Small intestine (tissue), 7 donors: Measurements from ENCODE around the gene AQR. TPM values are rescaled to one million over a fixed set of nuclear protein-coding genes. Genes with fewer than 3 reads are reported as not detected.
"Not testable (repeated sequence)": the region's sequence is repeated elsewhere in the genome, so short reads cannot be mapped to it uniquely, and the experiment has no call there.

ENCODE experiments used
- DNase-seq, 2 donors: peaks; one replicate each; pipeline versions ENCODE4 v3.0.0 to v3.0.0-alpha.2; 2013
- FAIRE-seq: peaks from 2 replicates; lab custom pipeline; 2012; peaks lifted over from hg19 to GRCh38; lab: Jason Lieb, UNC
- H3K27ac ChIP-seq, 3 donors: one replicate each; pipeline ENCODE4 v1.5.1; 2013; ENCODE audit warnings: low read length in 2 of 3, mild to moderate bottlenecking in 2 of 3, control low read depth in 1 of 3, inconsistent platforms in 1 of 3, low read depth in 1 of 3, moderate library complexity in 1 of 3
- H3K27me3 ChIP-seq, 3 donors: one replicate each; pipeline ENCODE4 v1.6.1; 2013; ENCODE audit warnings: low read length in 3 of 3, inconsistent platforms in 1 of 3; ENCODE audit not compliant: control insufficient read depth in 3 of 3, insufficient read depth in 3 of 3
- H3K36me3 ChIP-seq, 3 donors: one replicate each; pipeline ENCODE4 v1.6.1; 2013; ENCODE audit warnings: low read length in 3 of 3, inconsistent platforms in 1 of 3, low read depth in 1 of 3, mild to moderate bottlenecking in 1 of 3, moderate library complexity in 1 of 3; ENCODE audit not compliant: control insufficient read depth in 3 of 3, insufficient read depth in 2 of 3
- H3K4me1 ChIP-seq, 3 donors: one replicate each; pipeline ENCODE4 v1.6.1; 2013; ENCODE audit warnings: low read length in 2 of 3, inconsistent platforms in 1 of 3, low read depth in 1 of 3, mild to moderate bottlenecking in 1 of 3, moderate library complexity in 1 of 3; ENCODE audit not compliant: control insufficient read depth in 3 of 3, insufficient read depth in 2 of 3
- H3K4me3 ChIP-seq, 3 donors: one replicate each; pipeline ENCODE4 v1.5.1; 2013; ENCODE audit warnings: low read length in 3 of 3, control low read depth in 1 of 3, inconsistent platforms in 1 of 3, low read depth in 1 of 3, mild to moderate bottlenecking in 1 of 3, moderate library complexity in 1 of 3
- H3K9me3 ChIP-seq, 2 donors: one replicate each; pipeline ENCODE4 v1.6.1; 2013; ENCODE audit warnings: low read depth in 1 of 2, low read length in 1 of 2; ENCODE audit not compliant: control insufficient read depth in 2 of 2, insufficient read depth in 1 of 2
- WGBS, 3 donors: extraction: QIAGEN DNeasy Blood & Tissue Kit; methylation state at CpG; one replicate each; pipeline ENCODE4 v1.1.7; 2013; 5-methylcytosine and 5-hydroxymethylcytosine counted together
- polyA plus RNA-seq, 4 donors: library from polyadenylated mRNA; stranded (reverse) in 3 of 4; unstranded in 1 of 4; fragments of 200-250 nt in 3 of 4; fragments of 120-200 nt in 1 of 4; gene quantifications; one replicate each; pipeline versions ENCODE4 v1.2.1 to v1.2.3, GENCODE V29; 2013
- donor health status: healthy with polysubstance abuse.
- donor health status: control.
- donor health status: control.
- donor health status: Bipolar disorder and iron deficiency.
- donor health status: healthy.

The AQR gene
- polyA plus RNA-seq, 4 donors, result 6.8 to 26.5 (median 8.7) TPM

DNA sequence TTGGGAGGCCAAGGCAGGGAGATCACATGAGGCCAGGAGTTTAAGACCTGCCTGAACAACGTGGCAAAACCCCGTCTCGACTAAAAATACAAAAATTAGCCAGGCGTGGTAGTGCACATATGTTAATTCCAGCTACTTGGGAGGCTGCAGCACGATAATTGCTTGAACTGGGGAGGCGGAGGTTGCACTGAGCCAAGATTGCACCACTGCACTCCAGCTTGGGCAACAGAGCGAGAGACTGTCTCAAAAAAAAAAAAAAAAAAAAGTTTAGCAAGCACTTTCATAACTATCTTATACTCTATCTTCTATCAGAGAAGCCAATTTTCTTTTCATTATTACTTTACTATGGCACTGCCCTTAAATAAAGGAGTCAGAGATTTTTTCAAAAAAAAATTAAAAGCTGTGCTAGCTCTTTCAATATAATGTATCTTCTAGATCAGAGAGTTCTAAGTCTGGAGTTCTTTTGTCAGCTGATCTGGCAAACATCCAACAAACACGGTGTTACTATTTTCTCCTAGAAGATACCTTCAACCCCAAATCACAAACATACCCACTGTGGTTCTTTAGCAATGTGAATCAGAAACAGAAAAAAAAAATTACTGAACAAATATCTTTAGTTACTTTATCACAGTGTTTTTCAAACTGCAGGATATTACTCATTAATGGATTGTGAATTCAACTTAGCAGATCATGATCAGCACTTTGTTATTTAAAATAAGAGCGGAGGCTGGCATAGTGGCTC is 15.5 kb upstream of the AQR start:
- Histone ChIP-seq H3K27me3 (no peaks in the 10 kb centered on the region), H3K4me1 (peaks cover 0 to 9% (median 4%) of the 10 kb centered on the region in 3 donors), H3K9me3 (no peaks in the 10 kb centered on the region), H3K27ac (peak overlapping the region in 1 of 3 donors; percentile 48), H3K4me3 (no peak overlapping the region), H3K36me3 (peaks cover 0 to 2% (median 2%) of the 10 kb centered on the region in 3 donors)
- DNase-seq (peak; percentile 66 to 86), FAIRE-seq (no peak)
- 67 to 78% (median 73%) methylated on average over 8 to 9 of the region's 9 CpGs for WGBS, 3 donors

GRCh38 chr15:34976743-34977142 is 7.2 kb upstream of the AQR start:
- no peak for FAIRE-seq
- Histone ChIP-seq H3K9me3 (no peaks in the 10 kb centered on the region), H3K27ac (no peak overlapping the region), H3K4me1 (no peaks in the 10 kb centered on the region), H3K4me3 (no peak overlapping the region), H3K27me3 (no peaks in the 10 kb centered on the region), H3K36me3 (no peaks in the 10 kb centered on the region)
- no peak for DNase-seq
- WGBS, 3 donors, result 84 to 95% (median 91%) methylated on average over 2 of the region's 2 CpGs

DNA sequence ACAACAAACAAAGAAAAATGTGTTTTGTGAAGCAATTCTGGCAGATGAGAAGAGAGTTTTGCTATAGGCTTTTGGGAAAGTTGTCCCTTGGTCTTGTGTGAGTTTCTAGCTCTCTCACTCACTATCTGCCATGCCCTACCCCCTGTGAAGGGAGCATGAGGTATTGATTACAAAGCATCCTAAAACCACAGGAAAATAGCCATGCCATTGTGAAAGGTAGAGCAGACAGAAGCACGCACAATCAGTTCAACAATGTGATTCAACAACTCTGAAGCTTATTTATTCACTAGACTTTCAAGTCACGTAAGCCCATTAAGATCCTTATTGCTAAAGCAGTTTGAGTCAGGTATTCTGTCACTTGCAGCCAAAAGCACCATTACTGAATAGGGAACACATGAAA is 6.5 kb upstream of the AQR start:
- H3K4me3 ChIP-seq, result no peak overlapping the region
- no peak for FAIRE-seq
- no peaks in the 10 kb centered on the region for H3K36me3 ChIP-seq
- H3K4me1 ChIP-seq, result no peaks in the 10 kb centered on the region
- H3K27me3 ChIP-seq, result no peaks in the 10 kb centered on the region
- WGBS, 3 donors, result 93 to 97% (median 95%) methylated on average over 2 of the region's 2 CpGs
- H3K27ac ChIP-seq, result no peak overlapping the region
- DNase-seq, result no peak
- no peaks in the 10 kb centered on the region for H3K9me3 ChIP-seq

GRCh38 chr15:34973512-34973911 is 4.0 kb upstream of the AQR start:
- Histone ChIP-seq H3K27me3 (no peaks in the 10 kb centered on the region), H3K4me3 (no peak overlapping the region), H3K4me1 (peaks cover 0 to 3% (median 0%) of the 10 kb centered on the region in 3 donors), H3K36me3 (no peaks in the 10 kb centered on the region), H3K9me3 (no peaks in the 10 kb centered on the region), H3K27ac (no peak overlapping the region)
- DNase-seq, result no peak
- no peak for FAIRE-seq
- 83 to 87% (median 86%) methylated on average over 2 of the region's 2 CpGs for WGBS, 3 donors

- peak overlapping the region in 2 of 3 donors; percentile 85 to 87 for H3K4me3 ChIP-seq
- not testable (repeated sequence) for H3K27me3 ChIP-seq, H3K4me1 ChIP-seq, FAIRE-seq, DNase-seq, H3K27ac ChIP-seq, H3K36me3 ChIP-seq, H3K9me3 ChIP-seq
- WGBS, 3 donors, result 66 to 68% (median 67%) methylated on average over 21 of the region's 21 CpGs
Observed at GRCh38 chr15:34970098-34970643, 629 bp upstream of the AQR start.

DNA sequence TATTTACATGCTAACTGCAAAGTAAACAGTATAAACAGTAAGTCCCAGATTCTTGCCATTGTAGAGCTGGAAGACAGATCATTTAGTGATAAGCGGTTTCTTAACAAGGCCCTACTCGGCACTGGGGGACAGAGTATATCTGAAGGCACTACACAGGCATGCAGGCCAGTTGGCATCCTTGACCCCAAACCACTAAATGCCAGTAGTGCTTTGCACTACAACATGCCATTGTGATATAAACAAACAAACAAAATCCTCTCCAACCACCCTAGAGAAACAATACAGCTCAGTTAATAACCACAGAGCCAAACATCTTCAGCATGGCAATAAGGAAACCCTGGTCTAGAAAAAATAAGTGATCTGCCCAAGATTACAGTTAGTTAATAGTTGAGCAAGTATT is 5.3 kb downstream of the AQR start:
- peaks cover 3 to 18% (median 7%) of the 10 kb centered on the region in 3 donors for H3K36me3 ChIP-seq
- WGBS, 3 donors, result 87 to 96% (median 93%) methylated on average over 2 of the region's 2 CpGs
- H3K9me3 ChIP-seq, result no peaks in the 10 kb centered on the region
- H3K27ac ChIP-seq, result no peak overlapping the region
- FAIRE-seq (no peak), DNase-seq (no peak)
- H3K27me3 ChIP-seq, result no peaks in the 10 kb centered on the region
- peaks cover 0 to 6% (median 0%) of the 10 kb centered on the region in 3 donors for H3K4me1 ChIP-seq
- no peak overlapping the region for H3K4me3 ChIP-seq

- FAIRE-seq, result no peak
- peaks cover 2 to 21% (median 2%) of the 10 kb centered on the region in 3 donors for H3K36me3 ChIP-seq
- no peak overlapping the region for H3K4me3 ChIP-seq
- no peaks in the 10 kb centered on the region for H3K4me1 ChIP-seq
- H3K27ac ChIP-seq, result peak overlapping the region in 1 of 3 donors; percentile 9
- no peaks in the 10 kb centered on the region for H3K9me3 ChIP-seq
- no peak for DNase-seq
- 85 to 92% (median 86%) methylated on average over 8 of the region's 8 CpGs for WGBS, 3 donors
- H3K27me3 ChIP-seq, result no peaks in the 10 kb centered on the region
Observed at GRCh38 chr15:34953851-34954250, 15.7 kb downstream of the AQR start.

- H3K9me3 ChIP-seq, result no peaks in the 10 kb centered on the region
- H3K36me3 ChIP-seq, result peaks cover 2 to 23% (median 4%) of the 10 kb centered on the region in 3 donors
- H3K27me3 ChIP-seq, result no peaks in the 10 kb centered on the region
- FAIRE-seq, result no peak
- H3K27ac ChIP-seq, result no peak overlapping the region
- no peak overlapping the region for H3K4me3 ChIP-seq
- H3K4me1 ChIP-seq, result no peaks in the 10 kb centered on the region
- DNase-seq, result no peak
Observed at GRCh38 chr15:34952481-34952880, 17.1 kb downstream of the AQR start.
